GM19240 (cell line): ENCODE data around the gene ELP4.

Experiments used
- DNase-seq: peaks from one replicate; pipeline ENCODE4 v3.0.0; 2011; ENCODE audit warnings: low spot score; ENCODE audit not compliant: insufficient read length

Gene ELP4

GRCh38 chr11:31799435-31800397 lies 290.1 kb downstream of the ELP4 start:
- no peak for DNase-seq

DNA sequence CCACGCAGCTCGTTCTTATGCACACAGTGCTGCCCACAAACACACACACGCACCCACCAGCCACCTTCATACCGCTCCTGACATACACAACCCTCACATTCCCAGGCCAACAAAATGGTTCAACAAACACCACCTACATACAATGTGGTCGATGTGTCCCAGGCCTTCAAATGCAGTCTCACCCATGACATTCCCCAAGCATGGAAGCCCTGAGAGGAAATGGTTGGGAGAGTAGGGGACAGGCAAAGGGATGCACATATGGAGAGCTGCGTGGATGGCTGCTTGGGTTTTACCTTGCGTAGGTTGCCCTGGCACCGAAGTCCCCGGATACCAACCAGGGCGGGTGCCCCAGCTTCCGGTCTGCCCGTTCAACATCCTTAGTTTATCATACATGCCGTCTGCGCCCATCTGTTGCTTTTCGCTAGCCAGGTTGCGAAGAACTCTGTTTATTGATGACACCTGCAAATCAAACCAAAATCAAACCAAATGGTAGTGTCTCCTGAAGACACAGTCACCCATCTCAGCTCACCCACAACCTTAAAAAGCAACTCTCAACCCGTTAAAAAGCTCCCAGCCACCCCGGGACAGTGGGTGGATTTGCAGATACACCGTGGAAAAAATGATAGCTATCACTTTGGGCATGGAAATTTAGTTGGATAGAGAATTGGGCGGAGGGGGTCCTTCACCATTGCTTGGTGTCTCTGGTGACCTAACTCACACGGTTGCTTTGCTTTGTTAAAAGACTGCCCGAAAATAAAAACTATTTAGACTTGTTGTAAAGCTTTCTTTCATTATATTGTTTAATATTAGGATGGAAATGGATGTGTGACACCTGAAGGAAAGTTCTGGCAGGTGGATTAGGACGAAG lies 291.1 kb downstream of the ELP4 start:
- no peak for DNase-seq

GRCh38 chr11:31801298-31801702 lies 291.7 kb downstream of the ELP4 start:
- DNase-seq = no peak

DNA sequence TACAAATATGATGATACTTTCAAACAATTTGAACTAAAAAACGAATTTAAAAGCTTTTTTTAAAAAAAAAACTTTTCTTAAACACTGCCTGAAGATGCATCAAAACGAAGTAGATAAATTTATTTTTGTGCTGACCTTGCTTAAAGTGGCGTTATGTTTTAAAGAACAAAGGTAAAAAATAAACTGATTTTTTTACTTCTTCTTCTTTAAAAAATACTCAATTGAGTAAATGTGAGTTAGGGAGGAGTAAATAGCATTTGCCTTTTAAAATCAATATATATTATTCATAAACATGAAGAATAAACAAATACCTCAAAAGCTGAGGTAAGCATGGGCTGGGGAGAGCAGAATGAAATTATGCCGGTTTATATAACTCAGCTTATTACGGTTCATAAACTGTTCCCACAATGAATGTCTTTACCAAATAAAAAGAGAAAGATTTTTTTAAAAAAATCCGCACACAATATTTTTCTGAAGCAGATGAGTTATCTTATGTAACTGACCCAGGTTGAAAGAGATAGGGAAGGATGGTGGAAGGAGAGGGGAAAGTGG lies 292.5 kb downstream of the ELP4 start:
- no peak for DNase-seq

DNA sequence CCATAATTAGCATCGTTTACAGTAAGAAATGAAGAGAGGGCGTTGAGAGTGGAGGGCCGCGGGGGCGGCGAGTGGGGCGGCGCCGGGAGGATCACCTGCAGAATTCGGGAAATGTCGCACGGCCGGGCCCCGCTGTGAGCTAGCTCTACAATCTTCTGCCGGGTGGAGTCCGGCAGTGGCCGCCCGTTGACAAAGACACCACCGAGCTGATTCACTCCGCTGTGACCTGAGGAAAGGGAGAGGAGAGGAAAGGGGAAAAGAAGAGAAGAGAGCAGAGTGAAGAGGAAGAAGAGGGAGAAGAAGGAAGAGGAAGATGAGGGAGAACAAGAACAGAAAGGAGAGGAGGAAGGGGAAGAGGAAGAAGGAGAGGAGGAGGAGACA lies 293.0 kb downstream of the ELP4 start:
- DNase-seq = no peak

DNA sequence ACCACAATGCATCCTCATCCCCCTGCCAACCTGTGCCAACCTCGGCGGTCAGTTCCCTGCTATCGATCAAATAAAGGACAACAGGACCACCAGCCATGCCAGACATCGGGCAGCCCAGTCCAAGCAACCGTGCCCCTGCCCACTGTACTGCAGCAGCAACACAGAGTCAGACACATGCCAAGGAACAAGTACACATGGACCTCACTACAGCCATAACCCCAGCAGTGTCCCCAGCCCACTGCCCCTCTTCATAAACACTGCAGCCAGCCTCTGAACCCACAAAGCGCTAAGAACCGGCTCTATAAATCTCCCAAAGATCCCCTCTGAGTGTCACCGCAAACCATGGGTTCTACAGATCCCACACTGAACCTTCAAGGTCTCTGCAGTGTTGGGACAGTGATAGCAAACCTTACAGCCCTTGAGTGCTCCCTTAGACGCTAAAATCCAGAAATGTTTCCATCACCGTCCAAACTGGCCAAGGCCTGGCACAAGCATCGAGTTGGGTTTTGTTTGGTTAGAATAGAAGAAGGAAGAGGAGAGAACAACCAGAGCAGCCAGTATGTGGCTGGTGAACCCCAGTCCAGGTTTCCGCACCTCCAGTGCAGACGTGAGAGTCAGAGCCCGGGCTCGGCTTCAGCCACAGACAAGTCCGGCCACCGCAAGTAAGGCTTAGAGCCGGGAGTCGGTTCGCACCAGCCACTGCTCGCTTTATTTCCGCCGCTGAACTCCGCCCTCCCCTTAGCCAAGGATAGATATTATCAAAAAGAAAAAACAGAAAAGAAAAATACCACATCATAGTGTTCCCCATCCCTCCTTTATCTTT lies 293.6 kb downstream of the ELP4 start:
- DNase-seq = no peak

GRCh38 chr11:31803813-31804311 lies 294.3 kb downstream of the ELP4 start:
- no peak for DNase-seq

DNA sequence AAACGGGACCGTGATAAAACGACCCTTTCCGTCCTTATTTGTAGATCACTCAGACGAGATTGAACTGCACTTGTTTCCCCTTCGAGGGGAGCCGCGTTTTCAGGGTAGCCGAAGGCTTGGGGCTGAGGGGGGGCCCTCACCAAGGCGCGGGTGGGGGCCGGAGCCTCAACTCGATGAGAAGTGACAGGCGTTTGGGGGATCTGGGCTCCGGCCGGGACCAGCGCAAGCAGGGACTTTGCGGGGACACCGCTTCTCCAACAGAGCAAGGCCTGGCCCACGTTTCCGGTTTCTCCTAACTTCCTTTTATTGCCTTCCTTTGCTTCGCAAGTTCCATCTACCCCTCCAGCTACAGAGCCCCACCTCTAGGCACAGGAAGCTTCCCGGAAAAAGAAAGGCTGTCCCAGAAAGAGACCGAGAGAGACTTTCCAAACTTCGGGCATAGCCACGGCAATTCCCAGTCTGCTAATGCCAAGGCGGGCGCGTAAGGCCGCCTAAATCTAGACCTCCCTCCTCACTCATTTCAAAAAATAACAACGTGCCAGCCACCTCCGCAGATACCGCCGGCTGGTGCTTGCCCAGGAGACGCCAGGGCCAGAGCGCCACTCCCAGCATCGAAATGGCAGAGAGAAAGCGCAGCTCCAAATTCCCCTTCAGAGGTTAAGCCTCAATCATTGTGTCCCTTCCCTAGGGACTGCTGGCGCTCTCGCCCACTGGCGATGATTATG lies 294.9 kb downstream of the ELP4 start:
- no peak for DNase-seq

DNA sequence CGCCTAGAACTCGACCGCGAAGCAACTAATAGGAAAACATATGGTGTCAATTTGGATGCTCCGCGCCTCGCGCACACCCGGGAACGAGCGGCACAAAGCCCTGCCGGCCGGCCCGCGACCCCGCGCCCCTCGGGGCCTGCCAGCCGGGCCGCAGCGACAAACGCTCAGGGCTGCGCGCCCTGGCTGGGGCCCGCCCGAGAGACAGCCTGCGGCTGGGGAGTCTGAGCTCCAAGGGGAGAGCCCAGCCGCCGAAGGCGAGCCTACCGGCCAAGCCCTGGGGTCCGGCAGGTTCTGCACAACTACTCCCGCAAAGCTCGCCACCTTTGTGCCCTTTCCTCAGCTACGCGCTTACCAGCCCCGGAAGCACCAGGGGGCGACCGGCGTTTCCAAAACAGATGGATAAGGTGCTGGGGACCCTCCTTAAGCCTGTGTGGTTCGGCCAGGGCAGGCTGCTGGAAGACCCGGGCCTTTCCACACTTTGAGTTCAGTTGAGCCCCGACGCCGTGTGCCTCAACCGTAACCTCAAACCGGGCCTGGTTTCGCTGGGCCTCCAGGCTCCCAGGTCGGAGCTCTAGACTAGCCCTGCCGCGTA lies 295.6 kb downstream of the ELP4 start:
- DNase-seq = no peak

GRCh38 chr11:31805629-31806185 lies 296.1 kb downstream of the ELP4 start:
- DNase-seq = no peak

DNA sequence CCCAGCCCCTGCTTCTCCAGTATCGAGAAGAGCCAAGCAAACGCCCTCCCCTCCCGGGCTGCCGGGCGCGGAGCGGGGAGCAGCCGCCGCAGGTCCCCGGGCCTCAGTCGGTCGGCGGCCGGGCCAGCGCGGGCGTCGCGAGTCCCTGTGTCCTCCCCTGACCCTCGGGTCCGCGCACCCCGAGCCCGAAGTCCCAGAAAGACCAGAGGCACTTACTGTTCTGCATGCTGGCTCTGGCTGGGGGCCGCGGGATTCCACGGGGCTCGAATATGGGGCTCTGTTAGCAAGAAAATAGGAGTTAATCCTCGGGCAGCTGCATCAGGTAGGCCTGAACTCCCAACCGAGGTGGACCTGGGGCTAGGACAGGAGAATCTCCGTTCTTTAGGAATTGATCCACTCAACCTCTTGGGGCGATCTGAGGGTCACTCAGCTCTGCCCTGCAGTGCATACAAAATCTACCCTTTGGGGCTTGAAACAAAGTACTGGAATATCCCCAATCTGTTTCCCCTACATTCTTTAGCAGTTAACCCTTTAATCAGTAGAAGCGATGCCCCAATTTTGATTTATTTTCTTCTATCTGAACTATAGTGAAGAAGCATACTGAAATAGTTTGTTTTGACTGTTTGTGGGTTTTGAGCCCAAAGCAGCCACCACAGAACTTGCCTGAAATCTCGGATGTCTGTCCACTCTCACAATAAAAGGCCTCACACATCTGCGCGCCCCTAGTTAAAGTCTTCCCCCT lies 296.8 kb downstream of the ELP4 start:
- DNase-seq = no peak

- DNase-seq = no peak
These were observed 297.6 kb downstream of the ELP4 start for GRCh38 chr11:31806928-31807798.

- no peak for DNase-seq
These were observed 298.5 kb downstream of the ELP4 start for GRCh38 chr11:31807799-31808667.

GRCh38 chr11:31808721-31809540 lies 299.4 kb downstream of the ELP4 start:
- no peak for DNase-seq

- no peak for DNase-seq
These were observed 299.9 kb downstream of the ELP4 start for GRCh38 chr11:31809541-31809856.
